Right lobe of liver (tissue), 6 donors: Measurements from ENCODE around the gene DYNC1I1. TPM values are rescaled to one million over a fixed set of nuclear protein-coding genes. Genes with fewer than 3 reads are reported as not detected.

ENCODE experiments used
- ATAC-seq, 4 donors: fragments of 200-7000 bp; cut with Tn5 transposase; one replicate each; pipeline ENCODE4 v1.9.1; 2020; ENCODE audit warnings: mild to moderate bottlenecking in 4 of 4, moderate library complexity in 4 of 4
- DNase-seq, 3 donors: peaks; one replicate each; pipeline ENCODE4 v3.0.0-alpha.2; 2020
- H3K27ac ChIP-seq, 3 donors: fragments of 200-600 bp; one replicate each; pipeline ENCODE4 v1.8.0; 2022
- H3K27me3 ChIP-seq, 2 donors: fragments of 200-600 bp; one replicate each; pipeline ENCODE4 v1.8.0; 2022
- H3K36me3 ChIP-seq, 4 donors: fragments of 200-600 bp; sonication (generic) in 1 of 4; one replicate each; pipeline versions ENCODE4 v1.5.1 to v1.8.0; 2017 to 2022; ENCODE audit warnings: control low read depth in 1 of 4
- H3K4me1 ChIP-seq, 4 donors: fragments of 200-600 bp; sonication (generic) in 1 of 4; one replicate each; pipeline versions ENCODE4 v1.5.1 to v1.8.0; 2017 to 2022; ENCODE audit warnings: control low read depth in 1 of 4
- H3K4me3 ChIP-seq, 3 donors: fragments of 200-600 bp; one replicate each; pipeline ENCODE4 v1.8.0; 2022
- H3K9me3 ChIP-seq, 4 donors: fragments of 200-600 bp; sonication (generic) in 1 of 4; one replicate each; pipeline versions ENCODE4 v1.5.1 to v1.8.0; 2017 to 2022; ENCODE audit warnings: control low read depth in 1 of 4
- POLR2A ChIP-seq: fragments of 450-650 bp; IDR thresholded peaks from one replicate; pipeline ENCODE4 v1.6.1; 2017; ENCODE audit warnings: antibody characterized with exemption, mild to moderate bottlenecking
- WGBS: methylation state at CpG from one replicate; pipeline ENCODE4 v1.1.6; 2018; ENCODE audit warnings: low coverage, low lambda C conversion rate; ENCODE audit not compliant: insufficient coverage; ENCODE audit errors: missing lambda C conversion rate; 5-methylcytosine and 5-hydroxymethylcytosine counted together
- intact Hi-C, 2 donors: fragments of 100-400 bp; cut with DNase I; formaldehyde crosslinking; loops; one replicate each; pipeline versions ENCODE4 v1.11.2 to v1.14.1; 2022
- total RNA-seq, 6 experiments: library from RNA; depleted of rRNA in 2 of 6; stranded (reverse); fragments of >200 nt in 2 of 6; fragmentation: NEBNext Ultra II Directional in 3 of 6; extraction: Animal tissue kit (Norgen Biotek cat#: 25700) in 3 of 6; gene quantifications; one replicate each; pipeline versions ENCODE4 v1.1.0 to v1.2.4, GENCODE V29; 2016 to 2023
- TF ChIP-seq, protein P1 (sequence below), 4 donors: fragments of 200-600 bp in 3 of 4; fragments of 450-650 bp in 1 of 4; IDR thresholded peaks; one replicate each; pipeline versions ENCODE4 v1.5.1 to v1.8.0; 2016 to 2022; ENCODE audit warnings: antibody characterized with exemption in 4 of 4, mild to moderate bottlenecking in 2 of 4
- donor health status: DM: no; HTN: yes; CAD: no.
- donor health status: DM: no; HTN: no; CAD: no.
- donor health status: DM: no; HTN: no; CAD: no.
- donor health status: DM: no; HTN: yes; CAD: no.
- donor health status: DM: no; HTN: yes; CAD: no.

DYNC1I1 gene
- total RNA-seq, 6 experiments from 2014 or later, result 0.09 to 1.1 (median 0.62) TPM

DNA sequence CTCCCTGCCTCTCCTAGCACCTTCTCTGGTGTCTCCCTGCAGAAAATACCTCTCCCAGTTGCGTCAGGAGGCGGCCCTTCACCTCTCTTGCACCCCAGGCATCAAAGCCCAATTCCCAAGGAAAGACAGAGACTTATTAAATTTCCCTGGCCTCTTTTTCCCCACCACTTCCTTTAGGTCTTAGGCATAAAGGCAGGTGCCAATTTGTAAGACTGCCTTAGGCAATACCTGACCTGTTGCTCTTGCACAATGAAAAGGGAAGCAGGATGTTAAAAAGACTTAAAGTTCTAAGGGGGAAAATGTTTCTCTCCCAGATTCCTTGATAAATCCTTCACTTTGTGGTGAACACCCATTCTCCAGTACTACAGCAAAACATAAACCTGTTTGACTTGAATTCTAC lies 362.9 kb downstream of the DYNC1I1 start:
- TF ChIP-seq, protein P1, sequence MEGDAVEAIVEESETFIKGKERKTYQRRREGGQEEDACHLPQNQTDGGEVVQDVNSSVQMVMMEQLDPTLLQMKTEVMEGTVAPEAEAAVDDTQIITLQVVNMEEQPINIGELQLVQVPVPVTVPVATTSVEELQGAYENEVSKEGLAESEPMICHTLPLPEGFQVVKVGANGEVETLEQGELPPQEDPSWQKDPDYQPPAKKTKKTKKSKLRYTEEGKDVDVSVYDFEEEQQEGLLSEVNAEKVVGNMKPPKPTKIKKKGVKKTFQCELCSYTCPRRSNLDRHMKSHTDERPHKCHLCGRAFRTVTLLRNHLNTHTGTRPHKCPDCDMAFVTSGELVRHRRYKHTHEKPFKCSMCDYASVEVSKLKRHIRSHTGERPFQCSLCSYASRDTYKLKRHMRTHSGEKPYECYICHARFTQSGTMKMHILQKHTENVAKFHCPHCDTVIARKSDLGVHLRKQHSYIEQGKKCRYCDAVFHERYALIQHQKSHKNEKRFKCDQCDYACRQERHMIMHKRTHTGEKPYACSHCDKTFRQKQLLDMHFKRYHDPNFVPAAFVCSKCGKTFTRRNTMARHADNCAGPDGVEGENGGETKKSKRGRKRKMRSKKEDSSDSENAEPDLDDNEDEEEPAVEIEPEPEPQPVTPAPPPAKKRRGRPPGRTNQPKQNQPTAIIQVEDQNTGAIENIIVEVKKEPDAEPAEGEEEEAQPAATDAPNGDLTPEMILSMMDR (IDR thresholded peaks at IDR 0.05), result no peak
- TF ChIP-seq POLR2A, result no peak
- no peaks in the 10 kb centered on the region for H3K9me3 ChIP-seq
- H3K4me3 ChIP-seq, result no peak overlapping the region
- no peaks in the 10 kb centered on the region for H3K4me1 ChIP-seq
- H3K36me3 ChIP-seq, result peaks cover 0 to 38% (median 5%) of the 10 kb centered on the region in 4 donors
- 83% methylated on average over 1 of the region's 2 CpGs for WGBS
- no peak for DNase-seq
- H3K27me3 ChIP-seq, result no peaks in the 10 kb centered on the region
- no peak for ATAC-seq
- intact Hi-C loops, result no loop called here
- no peak overlapping the region for H3K27ac ChIP-seq

DNA sequence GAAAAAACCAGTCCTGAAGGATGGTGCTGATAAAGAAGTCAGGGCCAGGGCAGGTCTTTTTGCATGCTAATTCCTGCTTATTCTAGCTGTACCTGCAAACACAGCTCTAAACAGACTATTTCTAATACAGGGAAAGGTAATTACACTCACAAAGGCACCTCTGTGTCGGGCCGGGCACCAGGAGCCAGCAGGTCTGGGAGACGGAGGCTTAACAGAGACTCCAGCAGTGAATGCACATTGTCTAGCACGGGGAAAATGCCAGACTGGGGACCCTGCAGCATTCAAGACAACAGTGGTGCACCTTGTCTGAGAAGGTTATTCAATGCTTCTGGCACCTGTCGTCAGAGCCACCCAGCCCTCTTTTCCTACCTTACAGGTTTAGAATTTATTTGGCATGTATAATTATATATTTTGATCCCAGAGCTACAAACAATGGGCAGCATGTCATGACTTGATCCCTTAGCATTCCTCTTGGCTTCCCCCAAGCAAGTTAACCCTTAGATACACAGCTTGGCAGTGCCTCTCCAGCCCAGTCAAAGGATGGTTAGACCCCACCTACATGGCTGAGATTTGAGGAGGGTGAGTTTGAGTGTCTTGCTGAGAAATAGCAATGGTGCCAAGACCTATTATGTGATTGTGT lies 364.4 kb downstream of the DYNC1I1 start:
- H3K4me3 ChIP-seq, result no peak overlapping the region
- no peak overlapping the region for H3K27ac ChIP-seq
- H3K27me3 ChIP-seq, result no peaks in the 10 kb centered on the region
- no peak for TF ChIP-seq POLR2A
- TF ChIP-seq, protein P1 (IDR thresholded peaks at IDR 0.05), result no peak
- DNase-seq (no peak), ATAC-seq (no peak)
- peaks cover 0 to 26% (median 2%) of the 10 kb centered on the region in 4 donors for H3K36me3 ChIP-seq
- WGBS, result 94% methylated on average over 3 of the region's 5 CpGs
- intact Hi-C loops, result no loop called here
- H3K4me1 ChIP-seq, result no peaks in the 10 kb centered on the region
- H3K9me3 ChIP-seq, result no peaks in the 10 kb centered on the region

DNA sequence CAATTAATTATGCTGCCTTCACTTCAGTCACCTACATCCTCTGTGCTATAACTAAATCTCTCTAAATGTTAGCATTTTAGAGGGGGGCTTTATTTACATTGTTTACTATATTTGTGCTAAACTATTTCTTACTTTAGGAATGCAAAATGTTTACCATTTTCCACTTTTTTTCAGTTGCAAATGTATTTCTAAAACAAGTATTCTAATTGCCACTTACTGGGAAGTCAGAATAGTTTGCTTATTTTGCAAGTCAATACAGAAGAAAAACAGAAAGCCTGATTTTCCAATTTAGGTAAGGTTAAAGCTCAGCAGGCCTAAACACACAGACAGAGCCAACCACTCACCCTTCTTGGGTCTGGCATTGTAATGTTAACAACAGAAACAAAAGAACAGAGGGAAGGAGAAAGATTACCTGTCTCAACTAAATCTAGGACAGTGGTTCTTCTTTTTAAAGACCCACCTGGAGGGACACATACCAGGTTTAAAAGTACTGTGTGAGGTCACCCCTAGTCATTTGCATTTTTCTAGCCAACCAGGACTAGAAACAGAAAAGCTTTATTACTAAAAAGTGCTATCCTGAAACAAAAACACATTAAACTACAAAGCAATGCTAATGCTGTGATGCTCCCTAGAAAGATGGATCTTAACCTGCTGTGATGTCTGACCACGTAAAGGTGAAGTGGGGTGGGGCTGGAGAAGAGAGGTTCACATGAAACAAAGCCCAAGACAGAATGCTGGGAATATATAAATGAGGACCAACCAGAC lies 371.3 kb downstream of the DYNC1I1 start:
- H3K4me3 ChIP-seq, result no peak overlapping the region
- H3K9me3 ChIP-seq, result no peaks in the 10 kb centered on the region
- whole genome bisulfite sequencing, result 100% methylated on average over 1 of the region's 1 CpG
- no peak for DNase-seq
- peak in 1 of 4 donors; percentile 59 for ATAC-seq
- intact Hi-C loops, result no loop called here
- no peak for TF ChIP-seq POLR2A
- no peak overlapping the region for H3K27ac ChIP-seq
- no peaks in the 10 kb centered on the region for H3K4me1 ChIP-seq
- H3K27me3 ChIP-seq, result no peaks in the 10 kb centered on the region
- H3K36me3 ChIP-seq, result peaks cover 0 to 44% (median 8%) of the 10 kb centered on the region in 4 donors

DNA sequence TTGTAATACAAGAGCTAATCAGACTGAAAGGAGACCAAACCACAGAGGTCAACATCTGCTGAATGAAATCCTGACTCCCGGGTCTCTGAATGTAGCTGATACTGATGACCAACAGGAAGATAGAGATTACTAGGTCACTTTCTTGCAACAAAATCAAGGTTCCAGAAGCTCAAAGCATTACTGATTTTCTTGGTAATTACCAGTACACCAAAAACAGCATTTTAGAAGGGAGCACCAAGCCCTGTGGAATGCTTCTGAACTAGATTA lies 371.8 kb downstream of the DYNC1I1 start:
- H3K36me3 ChIP-seq, result peaks cover 0 to 43% (median 8%) of the 10 kb centered on the region in 4 donors
- no peaks in the 10 kb centered on the region for H3K9me3 ChIP-seq
- no peak for DNase-seq
- no peak for TF ChIP-seq POLR2A
- TF ChIP-seq, protein P1 (IDR thresholded peaks at IDR 0.05), result no peak
- no peaks in the 10 kb centered on the region for H3K4me1 ChIP-seq
- H3K27ac ChIP-seq, result no peak overlapping the region
- ATAC-seq, result no peak
- WGBS, result 88% methylated on average over 1 of the region's 1 CpG
- no peaks in the 10 kb centered on the region for H3K27me3 ChIP-seq
- intact Hi-C loops, result no loop called here
- H3K4me3 ChIP-seq, result no peak overlapping the region

Other genes starting within 250 kb of the DYNC1I1 start
- gene PDK4, start 176.0 kb upstream of the DYNC1I1 start, total RNA-seq, result 100 to 1,000 TPM in 1 of 6 experiments, 10 to 100 TPM in 4, 1 to 10 TPM in 1; 7.9 to 109 (median 79.0) TPM